ENCODE data around the gene EDN1.

DNA sequence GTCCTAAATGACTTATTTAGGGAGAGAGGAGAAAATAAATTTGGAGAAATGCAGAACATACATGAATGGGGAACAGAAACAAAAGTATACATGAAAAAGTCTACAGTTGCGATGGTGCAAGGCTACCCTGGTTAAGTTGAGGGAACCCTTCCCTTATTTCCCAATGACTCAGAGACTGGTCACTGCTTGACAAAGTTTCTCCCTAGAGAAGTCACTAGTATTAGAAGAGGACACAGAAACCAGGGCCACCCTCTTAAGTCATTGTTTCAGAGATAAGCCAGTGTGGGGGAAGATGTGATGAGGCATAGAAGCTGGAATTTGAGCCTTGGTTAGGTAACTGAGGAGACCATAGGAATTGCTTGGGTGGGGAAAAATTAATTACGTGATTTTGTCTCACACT lies 24.4 kb upstream of the EDN1 start:
- TF ChIP-seq EZH2phosphoT487 (IDR thresholded peaks at IDR 0.05; ENCODE audit: insufficient read depth, low read depth) (no peak), EZH2 (IDR thresholded peaks at IDR 0.05; ENCODE audit: insufficient read depth, poor library complexity, severe bottlenecking) (no peak)

All from GM23248 (cell line).